H4 (cell line): Measurements from ENCODE around the gene RFK. TPM values are rescaled to one million over a fixed set of nuclear protein-coding genes. Genes with fewer than 3 reads are reported as not detected.

ENCODE experiments used
- total RNA-seq: library from RNA; depleted of rRNA; stranded (reverse); fragments of >200 nt; shearing (Covaris generic); gene quantifications from 2 replicates; pipeline ENCODE4 v1.2.3, GENCODE V29; 2014; rRNA removed

Gene RFK
- total RNA-seq, 1 experiment from 2014 or later = 27.3 TPM

Other genes starting within 250 kb of the RFK start
- 4.3 and 5.0 TPM in 2 replicates for gene GCNT1, start 64.8 kb upstream of the RFK start, total RNA-seq